ENCODE measurements around the gene MEGF9.

The MEGF9 gene

GRCh38 chr9:120708526-120709224, 5.6 kb downstream of the MEGF9 start:
- H3K4me3 ChIP-seq (ENCODE audit: low read depth, low read length): no peak overlapping the region
- peak; percentile 54 for DNase-seq (ENCODE audit: low read depth)
- no peak for TF ChIP-seq CTCF (IDR thresholded peaks at IDR 0.05; ENCODE audit: low read depth, low read length, missing control alignments)
- in situ Hi-C loops (cut with HindIII; ENCODE audit: low sequenced_read_pairs): no loop called here

- no peak for DNase-seq (ENCODE audit: low read depth)
- TF ChIP-seq CTCF (IDR thresholded peaks at IDR 0.05; ENCODE audit: low read depth, low read length, missing control alignments): no peak
- no peak overlapping the region for H3K4me3 ChIP-seq (ENCODE audit: low read depth, low read length)
- in situ Hi-C loops (cut with HindIII; ENCODE audit: low sequenced_read_pairs): no loop called here
These were observed 7.1 kb downstream of the MEGF9 start for GRCh38 chr9:120707170-120707569.

GRCh38 chr9:120705174-120705573, 9.1 kb downstream of the MEGF9 start:
- DNase-seq (ENCODE audit: low read depth): no peak
- TF ChIP-seq CTCF (IDR thresholded peaks at IDR 0.05; ENCODE audit: low read depth, low read length, missing control alignments): no peak
- in situ Hi-C loops (cut with HindIII; ENCODE audit: low sequenced_read_pairs): no loop called here
- no peak overlapping the region for H3K4me3 ChIP-seq (ENCODE audit: low read depth, low read length)

GRCh38 chr9:120702075-120702474, 12.2 kb downstream of the MEGF9 start:
- no peak overlapping the region for H3K4me3 ChIP-seq (ENCODE audit: low read depth, low read length)
- in situ Hi-C loops (cut with HindIII; ENCODE audit: low sequenced_read_pairs): no loop called here
- no peak for TF ChIP-seq CTCF (IDR thresholded peaks at IDR 0.05; ENCODE audit: low read depth, low read length, missing control alignments)
- DNase-seq (ENCODE audit: low read depth): no peak

- no peak for TF ChIP-seq CTCF (IDR thresholded peaks at IDR 0.05; ENCODE audit: low read depth, low read length, missing control alignments)
- no peak overlapping the region for H3K4me3 ChIP-seq (ENCODE audit: low read depth, low read length)
- in situ Hi-C loops (cut with HindIII; ENCODE audit: low sequenced_read_pairs): no loop called here
- no peak for DNase-seq (ENCODE audit: low read depth)
These were observed 13.0 kb downstream of the MEGF9 start for GRCh38 chr9:120701248-120701647.

GRCh38 chr9:120698766-120699165, 15.5 kb downstream of the MEGF9 start:
- TF ChIP-seq CTCF (IDR thresholded peaks at IDR 0.05; ENCODE audit: low read depth, low read length, missing control alignments): no peak
- no peak for DNase-seq (ENCODE audit: low read depth)
- no peak overlapping the region for H3K4me3 ChIP-seq (ENCODE audit: low read depth, low read length)
- in situ Hi-C loops (cut with HindIII; ENCODE audit: low sequenced_read_pairs): no loop called here

Measured in astrocyte of the cerebellum (primary cell).